GM19467 (cell line): ENCODE measurements around the gene SAMHD1.
"Not testable (repeated sequence)": the region's sequence is repeated elsewhere in the genome, so short reads cannot be mapped to it uniquely, and the experiment has no call there.

ENCODE experiments used
- ATAC-seq: cut with Tn5 transposase; IDR thresholded peaks from one replicate; pipeline ENCODE4 v1.9.1; 2021; ENCODE audit warnings: mild to moderate bottlenecking, moderate library complexity; ENCODE audit not compliant: unreplicated experiment

The SAMHD1 gene

GRCh38 chr20:36917943-36918342 is 33.6 kb downstream of the SAMHD1 start:
- no peak for ATAC-seq

- no peak for ATAC-seq
These were observed 34.3 kb downstream of the SAMHD1 start for GRCh38 chr20:36917240-36917639.

- no peak for ATAC-seq
These were observed 35.3 kb downstream of the SAMHD1 start for GRCh38 chr20:36916199-36916598.

GRCh38 chr20:36908603-36909002 is 42.9 kb downstream of the SAMHD1 start:
- ATAC-seq, result no peak

- not testable (repeated sequence) for ATAC-seq
These were observed 45.4 kb downstream of the SAMHD1 start for GRCh38 chr20:36906086-36906485.

- not testable (repeated sequence) for ATAC-seq
These were observed 45.9 kb downstream of the SAMHD1 start for GRCh38 chr20:36905566-36905965.

- no peak for ATAC-seq
These were observed 46.8 kb downstream of the SAMHD1 start for GRCh38 chr20:36904690-36905089.

GRCh38 chr20:36895036-36895435 is 56.5 kb downstream of the SAMHD1 start:
- no peak for ATAC-seq

- no peak for ATAC-seq
These were observed 57.7 kb downstream of the SAMHD1 start for GRCh38 chr20:36893801-36894200.

GRCh38 chr20:36891211-36891610 is 60.3 kb downstream of the SAMHD1 start:
- ATAC-seq, result no peak

GRCh38 chr20:36890586-36890985 is 60.9 kb downstream of the SAMHD1 start:
- ATAC-seq, result no peak

- no peak for ATAC-seq
These were observed 62.5 kb downstream of the SAMHD1 start for GRCh38 chr20:36888880-36889516.

GRCh38 chr20:36887752-36888090 is 63.8 kb downstream of the SAMHD1 start:
- ATAC-seq, result no peak

GRCh38 chr20:36886859-36887751 is 64.4 kb downstream of the SAMHD1 start:
- ATAC-seq, result no peak

GRCh38 chr20:36885356-36885755 is 66.2 kb downstream of the SAMHD1 start:
- ATAC-seq, result no peak

GRCh38 chr20:36883977-36884535 is 67.5 kb downstream of the SAMHD1 start:
- ATAC-seq, result no peak

GRCh38 chr20:36881888-36882287 is 69.6 kb downstream of the SAMHD1 start:
- no peak for ATAC-seq

- no peak for ATAC-seq
These were observed 70.2 kb downstream of the SAMHD1 start for GRCh38 chr20:36881331-36881730.

GRCh38 chr20:36880741-36881250 is 70.7 kb downstream of the SAMHD1 start:
- ATAC-seq, result no peak

- ATAC-seq, result no peak
These were observed 72.6 kb downstream of the SAMHD1 start for GRCh38 chr20:36878941-36879340.

GRCh38 chr20:36876473-36876833 is 75.1 kb downstream of the SAMHD1 start:
- ATAC-seq, result no peak
